RWPE1 (cell line): Measurements from ENCODE around the gene POLR1A.

Experiments used
- CTCF ChIA-PET: fragments of 350-600 bp; sonication (Branson Sonifier 250); formaldehyde crosslinking; extraction: SDS; loops from one replicate; lab custom pipeline; 2021; lab: Yijun Ruan, JAX
- POLR2A ChIA-PET: fragments of 400-600 bp; formaldehyde crosslinking; extraction: SDS; loops from one replicate; lab custom pipeline; 2020; ENCODE audit warnings: antibody characterized with exemption; ENCODE audit not compliant: low non-redundant PET; lab: Yijun Ruan, JAX
- DNase-seq: peaks from one replicate; pipeline ENCODE4 v3.0.0; 2012; ENCODE audit warnings: low spot score
- H3K27ac ChIP-seq: fragments of 450-650 bp; 2 replicates; pipeline ENCODE4 v1.5.1; 2017
- TF ChIP-seq, protein P1 (sequence below): fragments of 450-650 bp; conservative IDR thresholded peaks from 2 replicates; pipeline ENCODE4 v1.5.1; 2017; ENCODE audit warnings: low read depth, mild to moderate bottlenecking

Gene POLR1A

DNA sequence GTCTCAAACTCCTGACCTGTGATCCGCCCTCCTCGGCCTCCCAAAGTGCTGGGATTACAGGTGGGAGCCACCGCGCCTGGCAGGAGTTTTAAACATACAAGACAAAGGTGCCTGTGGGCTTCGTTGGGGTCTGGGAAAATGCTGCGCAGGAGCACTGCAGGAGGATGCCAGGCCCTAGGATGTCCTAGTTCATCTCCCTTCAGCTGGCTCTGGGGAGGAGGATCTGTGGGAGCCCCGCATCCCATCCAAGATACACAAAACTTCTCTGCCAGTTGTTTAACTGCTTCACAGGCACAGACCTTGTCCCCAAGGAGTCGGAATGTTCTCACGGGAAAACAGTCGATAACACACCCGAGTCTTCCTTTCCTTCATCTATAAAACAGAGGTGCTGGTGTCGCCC, 89.1 kb downstream of the POLR1A start:
- no peak for DNase-seq
- H3K27ac ChIP-seq, result no peak overlapping the region
- TF ChIP-seq, protein P1, sequence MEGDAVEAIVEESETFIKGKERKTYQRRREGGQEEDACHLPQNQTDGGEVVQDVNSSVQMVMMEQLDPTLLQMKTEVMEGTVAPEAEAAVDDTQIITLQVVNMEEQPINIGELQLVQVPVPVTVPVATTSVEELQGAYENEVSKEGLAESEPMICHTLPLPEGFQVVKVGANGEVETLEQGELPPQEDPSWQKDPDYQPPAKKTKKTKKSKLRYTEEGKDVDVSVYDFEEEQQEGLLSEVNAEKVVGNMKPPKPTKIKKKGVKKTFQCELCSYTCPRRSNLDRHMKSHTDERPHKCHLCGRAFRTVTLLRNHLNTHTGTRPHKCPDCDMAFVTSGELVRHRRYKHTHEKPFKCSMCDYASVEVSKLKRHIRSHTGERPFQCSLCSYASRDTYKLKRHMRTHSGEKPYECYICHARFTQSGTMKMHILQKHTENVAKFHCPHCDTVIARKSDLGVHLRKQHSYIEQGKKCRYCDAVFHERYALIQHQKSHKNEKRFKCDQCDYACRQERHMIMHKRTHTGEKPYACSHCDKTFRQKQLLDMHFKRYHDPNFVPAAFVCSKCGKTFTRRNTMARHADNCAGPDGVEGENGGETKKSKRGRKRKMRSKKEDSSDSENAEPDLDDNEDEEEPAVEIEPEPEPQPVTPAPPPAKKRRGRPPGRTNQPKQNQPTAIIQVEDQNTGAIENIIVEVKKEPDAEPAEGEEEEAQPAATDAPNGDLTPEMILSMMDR, result no peak
- ChIA-PET POLR2A (no interaction called here), CTCF (no interaction called here)

DNA sequence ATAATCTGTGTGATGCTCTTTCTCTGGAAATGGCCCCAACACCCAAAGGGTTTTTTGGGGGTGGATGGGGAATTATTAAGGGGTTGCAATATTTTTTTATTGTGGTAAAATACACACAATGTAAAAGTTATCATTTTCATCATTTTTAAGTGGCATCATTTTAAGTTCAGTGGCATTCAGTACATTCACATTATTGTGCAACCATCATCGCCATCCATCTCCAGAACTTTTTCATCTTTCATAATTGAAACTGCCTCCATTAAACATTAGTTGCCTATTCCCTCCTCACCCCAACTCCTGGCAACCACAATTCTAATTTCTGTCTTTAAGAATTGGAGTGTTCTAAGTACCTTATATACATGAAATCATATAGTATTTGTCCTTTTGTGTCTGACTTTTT, 90.0 kb downstream of the POLR1A start:
- TF ChIP-seq, protein P1, result no peak
- POLR2A ChIA-PET, result no interaction called here

DNA sequence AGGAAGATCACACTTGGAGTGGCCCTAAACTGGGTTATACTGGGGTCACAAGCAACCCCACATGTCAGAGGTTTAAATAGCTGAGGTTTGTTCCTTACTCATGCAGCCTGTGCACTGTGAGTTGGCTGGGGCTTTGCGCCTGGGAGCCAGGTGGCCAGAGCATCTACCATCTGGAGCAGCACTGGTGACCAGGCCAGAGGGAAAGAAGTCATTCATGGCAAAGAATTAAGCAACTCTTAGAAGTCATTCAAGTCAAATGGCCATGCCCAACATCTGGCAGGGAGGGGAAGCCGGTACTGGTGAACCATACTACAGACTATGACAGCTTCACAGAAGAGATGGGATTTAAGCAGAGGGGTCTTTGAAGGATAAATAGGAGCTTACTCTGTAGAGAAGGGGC, 90.7 kb downstream of the POLR1A start:
- H3K27ac ChIP-seq, result no peak overlapping the region
- DNase-seq, result no peak
- TF ChIP-seq, protein P1, result no peak
- ChIA-PET CTCF (no interaction called here), POLR2A (no interaction called here)

More for the DNA sequence above, 90.0 kb downstream of the POLR1A start:
- DNase-seq, result no peak
- CTCF ChIA-PET, result no interaction called here
- H3K27ac ChIP-seq, result no peak overlapping the region

DNA sequence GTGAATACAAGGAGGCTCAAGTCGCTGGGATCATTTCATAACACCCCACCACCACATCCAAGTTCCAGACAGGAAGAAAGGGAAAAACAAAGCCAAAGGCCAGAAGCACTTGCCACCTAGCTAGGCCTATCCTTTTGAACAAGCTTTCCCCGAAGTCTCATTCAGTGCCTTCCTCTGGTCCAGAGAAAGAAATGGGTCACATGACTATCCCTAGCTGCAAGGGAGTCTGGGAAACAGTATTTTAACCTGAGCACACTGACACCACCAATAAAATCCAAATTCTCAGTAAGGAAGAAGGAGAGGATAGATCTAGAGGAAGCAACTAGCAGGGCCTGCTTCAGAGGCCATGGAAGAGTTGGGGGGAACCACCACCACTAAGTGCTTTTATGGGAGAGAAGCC, 91.2 kb downstream of the POLR1A start:
- no peak for DNase-seq
- TF ChIP-seq, protein P1, result no peak
- ChIA-PET CTCF (no interaction called here), POLR2A (no interaction called here)
- H3K27ac ChIP-seq, result no peak overlapping the region

DNA sequence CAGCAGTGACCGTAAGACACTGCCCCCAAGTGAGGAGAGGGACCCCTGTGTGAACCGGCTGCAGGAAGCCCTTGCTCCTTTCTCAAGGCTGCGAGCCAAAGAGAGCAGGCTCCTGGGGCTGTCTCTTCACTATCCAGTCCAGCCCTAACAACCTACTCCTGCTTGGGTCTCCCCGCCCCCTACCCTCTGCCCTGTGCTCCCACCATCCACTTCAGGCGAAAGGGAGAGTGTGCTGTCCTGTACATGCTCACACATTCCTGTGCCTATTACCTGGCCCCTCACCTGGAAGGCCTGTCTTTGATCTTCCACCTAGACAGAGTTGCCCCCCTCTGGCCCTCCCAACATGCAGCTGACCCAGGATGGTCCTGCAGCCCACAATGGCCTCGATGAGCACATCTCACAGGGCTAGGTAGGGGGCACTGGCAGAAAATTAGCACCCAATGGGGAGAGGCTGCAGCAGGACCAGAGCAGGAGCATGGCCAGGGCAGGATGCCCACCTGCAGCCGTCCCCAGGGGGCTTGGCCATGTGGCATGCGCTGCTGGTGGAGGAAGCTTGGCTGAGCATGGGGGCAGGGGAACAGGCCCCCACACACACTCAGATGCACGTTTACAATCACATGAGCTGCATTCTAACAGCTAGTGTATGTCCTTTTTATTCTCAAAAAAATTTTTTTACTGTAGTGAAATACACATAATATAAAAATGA, 93.5 kb downstream of the POLR1A start:
- POLR2A ChIA-PET, result no interaction called here
- no peak overlapping the region for H3K27ac ChIP-seq
- TF ChIP-seq, protein P1, result no peak
- CTCF ChIA-PET, result no interaction called here
- DNase-seq, result no peak

DNA sequence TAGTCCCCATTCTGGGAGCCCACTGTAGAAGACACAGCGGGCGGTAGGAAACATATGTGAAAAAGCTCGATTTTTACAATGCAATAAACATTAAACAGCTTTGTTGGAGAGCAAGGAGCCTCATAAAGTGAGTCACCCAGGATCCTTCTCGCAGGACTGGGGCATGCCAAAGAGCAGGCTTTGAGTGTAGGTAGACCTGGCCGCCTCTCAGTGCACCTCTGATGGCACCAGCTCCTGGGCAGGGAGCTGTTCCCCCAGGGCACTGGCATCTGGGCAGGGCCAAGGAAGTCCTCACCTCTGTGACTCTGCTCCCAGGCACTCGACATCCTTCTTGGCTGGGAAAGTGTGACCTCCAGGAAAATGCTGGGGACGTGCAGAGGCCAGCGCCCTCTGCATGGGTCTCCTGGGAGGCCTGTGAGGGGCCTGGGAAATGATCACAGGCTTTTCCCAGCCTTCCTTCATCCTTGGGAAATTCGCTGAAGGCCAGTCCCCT, 94.2 kb downstream of the POLR1A start:
- no peak overlapping the region; the same call in 1 of the 2 replicates for H3K27ac ChIP-seq
- TF ChIP-seq, protein P1, result no peak
- ChIA-PET POLR2A (no interaction called here), CTCF (no interaction called here)
- DNase-seq, result no peak
